GM19455 (cell line): ENCODE measurements around the gene HMG20B.
A peak's percentile ranks its signal among the peaks of the same experiment; 100 is the strongest.
"Not testable (repeated sequence)": the region's sequence is repeated elsewhere in the genome, so short reads cannot be mapped to it uniquely, and the experiment has no call there.

Source experiments
- ATAC-seq: cut with Tn5 transposase; IDR thresholded peaks from one replicate; pipeline ENCODE4 v1.9.1; 2021; ENCODE audit not compliant: unreplicated experiment

Gene HMG20B

DNA sequence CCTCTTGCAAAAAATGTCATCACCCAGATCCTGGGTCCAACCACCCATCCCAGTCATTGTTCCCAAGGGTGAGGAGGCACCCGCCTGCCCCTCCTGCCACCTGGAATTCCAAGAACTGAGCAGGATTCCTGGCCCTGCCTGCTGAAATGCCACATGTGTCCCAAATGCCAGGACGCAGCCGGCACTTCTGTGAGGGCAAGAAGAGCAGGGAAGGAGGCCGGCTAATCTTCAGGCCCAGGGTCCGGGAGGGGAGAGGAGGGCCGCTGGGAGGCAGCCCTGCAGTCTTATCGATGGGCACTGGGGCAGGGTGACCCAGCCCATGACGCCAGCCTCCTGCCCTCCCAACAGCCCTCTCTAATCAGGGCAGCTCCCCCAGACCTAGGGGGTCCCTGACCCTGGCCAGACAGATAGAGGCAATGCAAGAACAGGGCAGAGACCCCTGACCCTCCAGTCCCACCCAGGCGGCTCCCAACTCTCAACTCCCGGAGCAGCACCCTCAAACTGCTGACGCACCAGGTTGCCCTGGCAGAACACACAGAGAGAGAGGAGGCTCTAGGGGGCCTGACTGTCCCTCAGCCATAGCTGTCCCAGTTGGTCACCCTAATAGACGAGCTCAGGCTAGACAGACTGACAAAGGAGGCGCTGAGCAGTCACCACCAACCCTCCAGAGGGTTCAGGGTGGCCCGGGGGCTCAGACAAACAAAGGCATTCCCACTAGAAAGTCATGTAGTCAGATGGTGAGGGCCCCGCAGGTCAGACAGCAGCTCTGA lies 16.9 kb upstream of the HMG20B start:
- ATAC-seq = no peak

DNA sequence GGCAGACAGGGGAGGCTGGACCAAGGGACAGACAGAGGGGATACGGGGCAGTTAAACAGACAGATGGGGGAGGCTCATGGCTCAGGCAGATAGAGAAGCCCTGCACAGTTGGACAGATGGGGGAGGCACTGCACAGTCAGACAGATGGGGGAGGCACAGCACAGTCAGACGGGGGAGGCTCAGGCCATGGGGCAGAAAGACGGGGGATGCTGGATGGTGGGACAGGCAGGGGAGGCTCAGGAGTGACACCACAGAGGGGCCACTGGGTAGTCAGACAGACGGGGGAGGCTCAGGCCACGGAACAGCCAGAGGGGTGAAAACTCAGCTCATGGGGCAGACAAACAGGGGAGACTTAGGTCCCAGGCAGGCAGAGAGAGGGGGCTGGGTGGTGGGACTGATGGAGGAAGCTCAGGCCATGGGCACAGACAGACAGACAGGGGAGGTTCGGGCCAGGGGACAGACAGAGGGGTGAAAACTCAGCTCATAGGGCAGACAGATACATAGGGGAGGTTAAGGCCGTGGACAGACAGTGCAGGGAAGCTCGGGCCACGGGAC lies 16.2 kb upstream of the HMG20B start:
- no peak for ATAC-seq

DNA sequence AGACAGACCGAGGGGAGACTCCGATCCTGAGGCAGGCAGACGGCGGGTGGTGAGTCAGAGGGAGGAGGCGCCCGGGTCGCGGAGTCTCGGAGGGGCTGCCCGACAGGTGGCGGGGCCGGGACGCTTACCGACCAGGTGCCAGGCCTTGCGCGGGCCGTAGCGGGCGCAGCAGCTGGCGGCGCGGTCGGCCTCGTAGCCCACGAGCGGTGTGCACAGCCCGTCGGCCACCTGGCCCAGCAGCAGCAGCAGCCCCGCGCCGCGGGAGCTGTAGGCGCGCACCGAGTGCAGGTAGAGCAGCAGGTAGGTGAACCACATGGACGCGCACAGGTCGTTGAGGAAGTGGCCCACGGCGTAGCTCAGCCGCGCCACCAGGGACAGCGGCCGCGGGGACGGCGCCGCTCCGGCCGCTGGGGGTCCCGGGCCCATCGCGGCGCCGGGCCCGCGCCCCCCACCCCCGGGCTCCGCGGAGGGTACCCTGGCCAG lies 15.7 kb upstream of the HMG20B start:
- peak; percentile 35 for ATAC-seq

GRCh38 chr19:3557461-3558248 lies 15.1 kb upstream of the HMG20B start, which contains the start of gene MFSD12:
Gene MFSD12 (minus strand): TSS chr19:3557586. CDS start chr19:3557403, 183 bp downstream.
- ATAC-seq = peak; percentile 84

DNA sequence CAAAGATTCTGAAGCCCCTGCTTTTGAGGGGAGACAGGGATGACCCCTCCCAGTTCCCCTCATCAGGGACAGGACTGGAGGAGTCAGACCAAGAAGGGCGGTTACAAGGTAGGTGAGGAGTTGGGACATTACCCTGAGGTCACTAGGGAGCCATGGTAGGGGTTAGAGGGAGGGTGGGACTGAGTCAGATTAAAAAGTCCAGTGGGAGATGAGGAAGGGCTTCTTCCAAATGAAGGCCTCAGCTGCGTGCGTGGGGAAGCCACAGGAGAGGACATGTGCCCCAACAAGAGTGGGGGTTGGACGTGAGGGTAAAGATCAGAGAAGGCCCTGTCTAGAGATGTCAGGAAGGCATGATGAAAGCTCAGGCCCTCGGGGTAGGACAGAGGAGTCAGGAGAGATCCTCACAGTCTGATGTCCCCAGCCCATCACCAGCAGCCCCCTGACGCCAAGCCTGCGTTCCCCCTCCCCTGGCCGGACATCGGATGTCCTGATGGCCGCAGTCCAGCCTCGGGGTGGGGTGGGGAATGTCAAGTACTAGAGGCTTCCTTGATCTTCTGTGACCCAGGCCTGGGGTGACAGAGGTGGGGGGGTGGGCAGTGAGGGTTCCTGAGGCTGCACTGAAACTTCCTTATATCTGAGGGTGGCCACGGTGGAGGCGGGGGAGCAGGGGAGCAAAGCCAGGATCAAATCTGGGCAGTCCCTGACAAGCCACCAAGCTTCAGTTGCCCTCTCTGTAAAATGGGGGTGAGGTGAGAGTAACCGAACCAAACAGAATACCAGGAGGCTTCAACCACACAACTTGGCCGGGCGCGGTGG lies 8.8 kb upstream of the HMG20B start:
- no peak for ATAC-seq

- ATAC-seq = no peak
Observed at GRCh38 chr19:3565139-3565538, 7.6 kb upstream of the HMG20B start.

DNA sequence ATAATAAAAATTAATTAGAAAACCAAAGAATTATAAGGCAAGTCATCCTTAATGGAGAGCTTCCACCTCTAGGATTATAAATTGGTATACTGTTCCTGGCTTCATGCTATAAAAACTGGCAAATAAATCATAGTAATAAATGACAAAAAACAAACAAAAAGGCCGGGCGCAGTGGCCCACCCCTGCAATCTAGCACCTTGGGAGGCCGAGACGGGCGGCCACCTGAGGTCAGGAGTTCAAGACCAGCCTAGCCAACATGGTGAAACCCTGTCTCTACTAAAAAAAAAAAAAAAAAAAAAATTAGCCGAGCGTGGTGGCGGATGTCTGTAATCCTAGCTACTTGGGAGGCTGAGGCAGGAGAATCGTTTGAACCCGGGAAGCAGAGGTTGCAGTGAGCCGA lies 2.7 kb upstream of the HMG20B start:
- ATAC-seq = not testable (repeated sequence)

DNA sequence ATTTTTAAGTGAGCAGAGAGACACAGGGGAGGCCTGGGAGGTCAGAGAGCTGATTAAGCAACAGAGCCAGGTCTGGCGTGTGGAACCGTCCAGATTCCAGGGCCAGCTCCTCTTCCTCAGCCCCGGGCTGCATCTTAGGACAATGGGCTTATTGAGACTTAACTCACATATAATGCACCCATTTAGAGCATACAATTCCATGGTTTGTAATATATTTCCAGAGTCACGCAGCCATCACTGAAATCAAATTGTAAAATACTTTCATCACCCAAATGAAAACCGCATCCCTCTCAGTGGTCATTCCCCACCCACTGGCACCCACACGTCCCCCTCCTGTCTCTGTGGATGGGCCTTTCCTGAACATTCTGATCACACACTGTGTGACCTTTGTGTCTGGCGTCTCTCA lies 2.1 kb upstream of the HMG20B start:
- no peak for ATAC-seq

DNA sequence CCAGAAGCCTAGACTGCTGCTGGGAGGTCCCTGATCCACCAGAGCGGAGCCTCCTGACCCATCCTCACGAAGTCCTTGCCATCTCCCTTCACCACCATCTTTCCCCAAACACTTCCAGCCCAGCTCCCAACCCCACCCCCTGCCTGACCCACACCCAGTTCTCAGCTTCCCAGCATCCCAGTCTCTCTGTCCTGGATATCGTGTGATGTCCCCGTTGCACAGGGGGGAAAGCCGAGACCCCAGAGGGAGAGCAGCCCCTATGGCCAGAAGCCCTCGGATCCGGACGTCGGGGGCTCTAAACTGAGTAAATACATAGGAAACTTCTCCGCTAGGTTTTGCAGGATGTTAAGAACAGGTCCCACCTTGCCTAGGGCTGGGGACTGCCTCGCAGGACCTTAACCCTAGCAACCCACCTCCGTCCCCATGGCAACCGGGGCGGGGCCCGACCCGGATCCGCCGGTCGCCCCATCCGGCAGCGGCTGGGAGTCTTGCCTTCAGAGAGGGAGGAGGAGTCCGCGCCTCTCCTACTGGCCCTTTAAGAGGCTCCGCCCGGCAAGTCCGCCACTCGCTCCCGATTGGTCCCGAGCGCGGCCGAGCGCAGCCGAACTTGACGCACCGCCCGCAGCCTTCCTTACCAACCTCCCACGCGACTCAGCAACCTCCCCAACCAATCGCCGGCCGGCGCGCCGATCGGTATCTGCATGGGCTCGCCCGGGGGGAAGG lies 451 bp upstream of the HMG20B start:
- ATAC-seq = peak; percentile 88

- ATAC-seq = peak; percentile 2
Observed at GRCh38 chr19:3573162-3573857, 566 bp downstream of the HMG20B start.

DNA sequence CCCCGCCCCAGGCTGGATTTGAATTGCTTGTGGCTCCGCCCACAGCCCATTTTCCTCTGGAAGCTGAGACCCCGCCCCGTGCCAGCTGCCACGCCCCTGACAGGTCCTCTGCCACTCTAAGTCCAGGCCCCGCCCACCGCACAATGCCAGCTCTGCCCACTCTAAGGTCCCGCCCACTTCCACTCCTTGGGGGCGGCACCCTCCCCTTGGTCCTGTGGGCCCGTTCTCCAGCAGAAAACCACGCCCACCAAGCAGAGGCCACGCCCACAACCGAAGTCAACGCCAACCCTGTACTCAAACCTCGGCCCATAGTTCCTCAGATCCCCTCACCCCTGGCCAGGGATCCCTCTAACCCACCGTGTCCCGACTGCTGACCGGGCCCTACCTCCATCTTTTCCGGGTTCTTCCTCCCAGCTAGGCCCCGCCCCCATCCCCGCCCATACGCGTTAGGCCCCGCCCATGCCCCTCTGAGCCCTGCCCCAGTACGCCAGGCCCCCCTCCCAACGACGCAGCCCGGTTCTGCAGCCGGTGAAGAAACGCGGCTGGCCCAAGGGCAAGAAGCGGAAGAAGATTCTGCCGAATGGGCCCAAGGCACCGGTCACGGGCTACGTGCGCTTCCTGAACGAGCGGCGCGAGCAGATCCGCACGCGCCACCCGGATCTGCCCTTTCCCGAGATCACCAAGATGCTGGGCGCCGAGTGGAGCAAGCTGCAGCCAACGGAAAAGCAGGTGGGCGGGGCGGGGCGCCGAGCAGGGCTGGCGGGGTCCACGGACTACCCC lies 1.3 kb downstream of the HMG20B start:
- ATAC-seq = peak; percentile 28

DNA sequence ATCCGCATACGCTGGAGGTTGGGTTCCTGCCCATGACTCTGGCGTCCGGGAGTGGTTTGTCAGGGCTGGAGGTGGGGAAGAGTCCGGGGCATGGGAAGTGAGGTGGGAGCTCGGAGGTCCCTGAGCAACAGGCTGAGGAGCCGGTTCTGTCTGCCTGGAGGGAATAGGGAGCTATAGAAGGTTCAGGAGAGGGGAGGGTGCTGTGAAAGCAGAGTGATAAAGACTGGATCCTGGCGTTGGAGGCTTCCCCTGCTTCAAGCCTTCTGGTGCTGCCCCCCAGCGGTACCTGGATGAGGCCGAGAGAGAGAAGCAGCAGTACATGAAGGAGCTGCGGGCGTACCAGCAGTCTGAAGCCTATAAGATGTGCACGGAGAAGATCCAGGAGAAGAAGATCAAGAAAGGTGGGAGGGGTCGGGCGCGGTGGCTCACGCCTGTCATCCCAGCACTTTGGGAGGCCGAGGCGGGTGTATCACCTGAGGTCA lies 2.6 kb downstream of the HMG20B start:
- ATAC-seq = no peak

DNA sequence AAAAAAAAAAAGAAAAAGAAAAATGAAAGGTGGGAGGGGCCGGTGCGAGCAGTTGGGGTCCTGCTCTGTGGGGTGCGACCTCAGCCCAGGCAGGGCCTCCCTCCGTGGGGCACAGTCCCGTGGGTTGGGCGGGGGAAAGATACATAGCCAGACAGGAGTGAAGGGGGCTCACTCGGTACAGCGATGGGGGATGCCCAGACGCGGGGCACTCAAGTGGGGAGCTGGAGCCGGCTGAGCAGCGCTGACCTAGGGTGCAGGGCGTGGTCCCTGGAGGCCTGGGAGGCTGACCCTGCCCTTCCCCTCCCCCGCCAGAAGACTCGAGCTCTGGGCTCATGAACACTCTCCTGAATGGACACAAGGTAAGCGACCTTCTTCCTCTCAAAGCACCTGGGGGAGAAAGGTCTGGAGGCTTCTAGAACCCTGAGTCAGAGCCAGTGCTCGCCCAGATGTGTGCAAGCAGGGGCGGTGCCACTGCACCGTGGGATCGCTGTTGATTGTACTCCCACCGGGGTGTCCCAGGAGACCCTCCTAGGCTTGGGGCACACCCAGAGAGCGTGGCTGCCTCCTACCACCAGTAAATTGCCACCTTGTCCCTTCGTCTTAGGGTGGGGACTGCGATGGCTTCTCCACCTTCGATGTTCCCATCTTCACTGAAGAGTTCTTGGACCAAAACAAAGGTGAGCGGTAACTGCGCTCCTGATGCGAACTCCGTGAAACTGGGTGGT lies 3.4 kb downstream of the HMG20B start:
- ATAC-seq = no peak

DNA sequence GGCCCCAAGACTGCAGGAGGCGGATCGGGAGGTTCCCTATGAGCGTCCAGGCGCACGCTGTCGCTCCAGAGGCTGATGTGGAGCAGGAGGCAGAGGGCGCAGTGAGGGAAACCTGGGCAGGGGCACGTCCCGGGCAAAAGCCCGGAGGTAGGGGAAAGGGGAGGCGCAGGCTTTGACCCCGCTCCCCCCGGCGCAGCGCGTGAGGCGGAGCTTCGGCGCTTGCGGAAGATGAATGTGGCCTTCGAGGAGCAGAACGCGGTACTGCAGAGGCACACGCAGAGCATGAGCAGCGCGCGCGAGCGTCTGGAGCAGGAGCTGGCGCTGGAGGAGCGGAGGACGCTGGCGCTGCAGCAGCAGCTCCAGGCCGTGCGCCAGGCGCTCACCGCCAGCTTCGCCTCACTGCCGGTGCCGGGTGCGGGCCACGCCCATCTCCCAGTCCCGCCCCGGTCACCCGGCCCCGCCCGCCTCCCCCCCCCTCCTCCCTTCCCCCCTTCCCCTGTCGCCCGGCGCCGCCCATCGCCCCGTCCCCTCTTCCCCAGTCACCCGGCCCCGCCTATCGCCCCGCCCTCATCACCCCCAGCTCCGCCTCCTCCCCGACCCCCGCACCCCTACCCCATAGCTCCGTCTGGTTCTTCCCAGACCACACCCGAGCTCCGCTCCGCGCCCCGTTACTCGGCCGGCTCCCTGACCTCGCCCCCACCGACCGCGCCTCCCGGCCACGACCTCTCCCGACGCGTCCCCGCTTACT lies 4.1 kb downstream of the HMG20B start:
- no peak for ATAC-seq

DNA sequence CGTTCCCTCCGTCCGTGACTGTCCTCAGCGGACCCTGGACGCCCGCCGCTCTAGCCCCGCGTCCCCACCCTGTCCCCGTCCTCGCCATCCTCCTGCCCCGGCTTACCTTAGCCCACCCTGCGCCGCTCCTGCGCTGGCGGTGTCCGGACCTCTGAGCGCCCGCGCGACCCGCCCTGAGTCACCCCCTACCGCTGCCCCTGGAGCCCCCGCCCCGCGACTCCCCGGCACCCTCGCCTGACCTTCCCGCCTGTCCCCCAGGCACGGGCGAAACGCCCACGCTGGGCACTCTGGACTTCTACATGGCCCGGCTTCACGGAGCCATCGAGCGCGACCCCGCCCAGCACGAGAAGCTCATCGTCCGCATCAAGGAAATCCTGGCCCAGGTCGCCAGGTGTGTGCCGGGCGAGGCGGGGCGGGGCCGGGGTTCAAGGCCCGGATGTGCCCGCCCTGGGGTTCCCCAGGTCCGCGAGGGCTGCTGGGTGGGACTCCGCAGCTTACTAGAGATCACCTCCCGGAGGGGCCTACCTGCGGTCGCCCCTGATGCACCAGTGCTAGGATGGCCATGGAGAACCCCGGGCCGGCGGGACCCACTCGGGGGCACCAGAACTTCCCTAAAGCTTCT lies 5.1 kb downstream of the HMG20B start:
- no peak for ATAC-seq

- no peak for ATAC-seq
Observed at GRCh38 chr19:3578390-3578789, 5.6 kb downstream of the HMG20B start.
